Endometrium (tissue), 2 donors: ENCODE measurements around the gene TBC1D30.
"Not testable (repeated sequence)": the region's sequence is repeated elsewhere in the genome, so short reads cannot be mapped to it uniquely, and the experiment has no call there.

Experiments
- FAIRE-seq: peaks from 2 replicates; lab custom pipeline; 2012; peaks lifted over from hg19 to GRCh38; lab: Jason Lieb, UNC
- donor health status: control.
- donor health status: control.

Gene TBC1D30, protein sequence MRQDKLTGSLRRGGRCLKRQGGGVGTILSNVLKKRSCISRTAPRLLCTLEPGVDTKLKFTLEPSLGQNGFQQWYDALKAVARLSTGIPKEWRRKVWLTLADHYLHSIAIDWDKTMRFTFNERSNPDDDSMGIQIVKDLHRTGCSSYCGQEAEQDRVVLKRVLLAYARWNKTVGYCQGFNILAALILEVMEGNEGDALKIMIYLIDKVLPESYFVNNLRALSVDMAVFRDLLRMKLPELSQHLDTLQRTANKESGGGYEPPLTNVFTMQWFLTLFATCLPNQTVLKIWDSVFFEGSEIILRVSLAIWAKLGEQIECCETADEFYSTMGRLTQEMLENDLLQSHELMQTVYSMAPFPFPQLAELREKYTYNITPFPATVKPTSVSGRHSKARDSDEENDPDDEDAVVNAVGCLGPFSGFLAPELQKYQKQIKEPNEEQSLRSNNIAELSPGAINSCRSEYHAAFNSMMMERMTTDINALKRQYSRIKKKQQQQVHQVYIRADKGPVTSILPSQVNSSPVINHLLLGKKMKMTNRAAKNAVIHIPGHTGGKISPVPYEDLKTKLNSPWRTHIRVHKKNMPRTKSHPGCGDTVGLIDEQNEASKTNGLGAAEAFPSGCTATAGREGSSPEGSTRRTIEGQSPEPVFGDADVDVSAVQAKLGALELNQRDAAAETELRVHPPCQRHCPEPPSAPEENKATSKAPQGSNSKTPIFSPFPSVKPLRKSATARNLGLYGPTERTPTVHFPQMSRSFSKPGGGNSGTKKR

DNA sequence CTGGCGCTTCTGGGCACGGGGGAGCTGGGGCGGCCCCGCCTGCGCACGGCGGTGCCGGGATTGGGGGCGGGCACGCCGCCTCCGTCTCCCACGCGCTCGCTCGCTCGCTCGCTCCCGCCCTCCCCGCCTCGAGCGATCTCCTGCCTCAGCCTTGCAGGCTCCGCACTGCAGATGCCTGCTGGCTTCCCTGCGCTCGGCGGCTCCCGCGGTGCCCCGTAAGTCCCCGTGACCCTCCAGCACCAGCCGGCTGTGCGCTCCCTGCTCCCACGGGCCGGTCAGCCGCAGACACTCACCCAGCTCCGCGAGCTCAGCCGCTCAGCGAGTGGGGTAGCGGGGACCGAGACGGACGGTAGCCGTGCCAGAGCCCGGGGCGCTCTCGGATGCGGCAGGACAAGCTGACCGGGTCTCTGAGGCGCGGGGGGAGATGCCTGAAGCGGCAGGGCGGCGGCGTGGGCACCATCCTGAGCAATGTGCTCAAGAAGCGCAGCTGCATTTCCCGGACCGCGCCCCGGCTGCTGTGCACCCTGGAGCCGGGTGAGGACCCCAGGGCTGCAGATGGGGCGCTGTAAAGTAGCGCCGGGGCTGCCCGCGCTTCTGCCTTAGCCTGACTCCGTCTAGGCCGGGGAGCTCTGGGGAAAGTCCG is at the start of gene TBC1D30:
TSS of gene TBC1D30 (plus strand) at position 148 of the 643 bp plus-strand sequence. CDS start at position 381, 233 bp downstream.
- no peak for FAIRE-seq

DNA sequence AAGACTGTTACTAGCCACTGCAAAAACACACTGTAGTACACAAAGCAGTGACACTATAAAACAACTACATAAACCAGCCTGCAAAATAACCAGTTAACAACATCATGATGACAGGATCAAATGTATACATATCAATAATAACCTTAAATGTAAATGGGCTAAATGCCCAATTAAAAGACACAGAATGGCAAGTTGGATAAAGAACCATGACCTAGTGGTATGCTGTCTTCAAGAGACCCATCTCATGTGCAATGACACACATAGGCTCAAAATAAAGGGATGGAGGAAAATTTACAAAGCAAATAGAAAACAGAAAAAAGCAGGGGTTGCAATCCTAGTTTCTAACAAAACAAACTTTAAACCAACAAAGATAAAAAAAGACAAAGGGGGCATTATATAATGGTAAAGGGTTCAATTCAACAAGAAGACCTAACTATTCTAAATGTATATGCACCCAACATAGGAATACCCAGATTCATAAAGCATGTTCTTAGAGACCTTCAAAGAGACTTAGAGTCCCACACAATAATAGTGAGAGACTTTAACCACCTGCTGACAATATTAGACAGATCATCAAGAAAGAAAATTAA is 49.2 kb upstream of the TBC1D30 start:
- FAIRE-seq, result not testable (repeated sequence)

DNA sequence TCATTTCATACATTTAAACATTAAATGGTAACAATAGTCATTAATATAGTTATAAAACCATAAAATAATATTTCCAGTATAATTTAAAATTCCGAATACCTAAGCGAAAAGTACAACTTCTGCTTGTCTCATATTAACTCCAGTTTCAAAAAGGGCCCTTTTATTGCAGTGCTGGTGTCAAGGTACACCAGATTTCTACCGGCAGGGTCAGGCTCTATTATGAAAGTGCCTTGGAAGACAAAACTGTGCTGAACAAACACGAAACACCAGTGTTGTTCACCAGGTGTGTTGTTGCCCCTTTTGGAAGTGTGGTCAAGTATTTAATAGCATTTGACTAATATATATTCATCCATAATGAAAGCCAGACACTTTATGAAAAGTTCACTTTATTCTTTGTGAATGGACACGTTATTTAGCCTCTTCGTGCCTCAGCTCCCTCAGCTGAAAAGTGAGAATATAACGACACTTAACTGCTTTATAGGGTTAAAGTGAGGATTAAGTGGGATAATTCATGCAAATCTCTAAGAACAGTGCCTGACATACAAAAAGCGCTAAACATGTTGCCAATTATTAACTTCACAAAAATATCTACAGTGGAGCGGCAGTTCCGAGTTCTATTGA is 45.0 kb upstream of the TBC1D30 start:
- no peak for FAIRE-seq

DNA sequence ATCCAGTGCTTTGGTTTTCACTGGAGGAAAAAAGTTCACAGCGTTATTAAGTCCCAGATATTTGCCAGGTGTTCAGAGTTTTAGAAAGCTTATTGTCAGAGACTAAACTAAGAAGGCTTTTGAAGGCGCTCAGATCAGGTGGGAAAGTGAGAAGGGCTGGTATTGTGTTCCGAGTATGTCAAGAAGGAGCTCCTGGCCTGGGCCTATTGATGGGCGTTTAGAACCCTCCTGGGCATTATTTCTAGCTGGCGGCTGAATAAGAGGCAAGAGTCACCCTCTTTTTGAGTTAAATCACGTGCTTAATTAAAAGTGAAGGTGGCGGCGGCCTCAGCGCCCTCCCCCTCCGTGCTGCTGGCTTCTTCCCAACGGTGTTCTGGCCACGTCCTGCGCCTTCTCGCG is 44.3 kb upstream of the TBC1D30 start:
- no peak for FAIRE-seq

DNA sequence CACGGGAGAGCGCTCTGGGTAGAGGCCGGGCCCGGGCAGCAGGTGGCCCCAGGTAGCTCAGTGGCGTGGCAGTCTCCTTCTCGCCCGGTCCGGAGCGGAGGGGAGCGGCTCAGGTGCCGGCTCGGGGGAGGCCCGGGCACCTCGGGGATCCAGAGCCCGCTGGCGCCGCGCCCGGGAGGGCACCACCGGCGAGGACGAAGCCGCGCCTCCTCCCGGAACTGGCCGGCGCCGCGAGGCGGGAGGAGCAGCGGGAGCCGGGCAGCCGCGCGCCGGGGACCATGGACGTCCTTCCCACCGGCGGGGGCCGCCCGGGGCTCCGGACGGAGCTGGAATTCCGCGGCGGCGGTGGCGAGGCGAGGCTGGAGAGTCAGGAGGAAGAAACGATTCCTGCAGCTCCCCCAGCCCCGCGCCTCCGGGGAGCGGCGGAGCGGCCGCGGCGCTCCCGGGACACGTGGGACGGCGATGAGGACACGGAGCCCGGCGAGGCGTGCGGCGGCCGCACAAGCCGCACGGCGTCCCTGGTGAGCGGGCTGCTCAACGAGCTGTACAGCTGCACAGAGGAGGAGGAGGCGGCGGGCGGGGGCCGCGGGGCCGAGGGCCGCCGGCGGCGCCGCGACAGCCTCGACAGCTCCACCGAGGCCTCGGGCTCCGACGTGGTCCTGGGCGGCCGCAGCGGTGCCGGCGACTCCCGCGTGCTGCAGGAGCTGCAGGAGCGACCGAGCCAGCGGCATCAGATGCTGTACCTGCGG is 43.7 kb upstream of the TBC1D30 start:
- FAIRE-seq, result no peak

DNA sequence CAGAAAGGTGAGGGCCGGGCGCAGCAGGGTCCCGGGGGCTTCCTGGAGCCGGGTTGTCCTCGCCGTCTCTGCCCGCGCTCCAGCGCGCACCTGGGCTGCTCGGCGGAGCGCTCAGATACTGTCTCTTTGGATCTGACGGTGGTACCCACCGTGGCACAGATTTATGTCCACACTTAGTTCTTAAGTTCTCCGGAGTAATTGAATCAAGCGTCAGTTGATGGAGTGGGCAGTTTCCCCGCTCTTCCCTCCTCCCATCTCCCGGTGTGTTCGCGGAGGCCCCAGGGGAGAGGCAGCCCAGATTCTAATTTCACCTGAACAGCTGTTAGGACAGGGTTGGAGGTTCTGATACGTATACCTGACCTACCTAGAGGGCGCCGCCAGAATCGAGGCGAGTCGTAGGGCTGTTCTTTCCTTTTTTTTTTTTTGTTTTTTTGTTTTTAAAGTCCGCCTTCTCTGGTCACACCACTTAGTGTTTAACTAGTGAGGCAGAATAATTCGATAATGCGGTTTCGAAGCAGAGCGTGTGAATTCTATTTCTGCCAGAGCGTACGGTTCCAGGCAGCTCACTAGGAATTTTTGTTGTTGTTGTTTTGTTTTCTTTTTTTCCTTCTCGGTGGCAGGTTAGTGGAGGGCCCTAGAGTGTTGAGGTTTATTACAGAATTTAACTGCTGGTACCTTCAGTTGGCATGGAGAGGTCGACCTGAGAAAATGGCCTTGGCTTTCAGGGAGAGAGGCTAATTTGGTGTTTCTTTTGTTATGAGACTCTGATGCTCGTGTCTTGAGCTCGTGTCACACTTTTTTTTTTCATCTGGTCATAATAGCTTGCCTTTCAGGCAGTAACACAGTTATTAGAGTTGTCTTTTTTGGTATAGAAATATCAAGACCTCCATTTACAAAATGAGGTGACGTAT is 42.9 kb upstream of the TBC1D30 start:
- FAIRE-seq, result no peak

DNA sequence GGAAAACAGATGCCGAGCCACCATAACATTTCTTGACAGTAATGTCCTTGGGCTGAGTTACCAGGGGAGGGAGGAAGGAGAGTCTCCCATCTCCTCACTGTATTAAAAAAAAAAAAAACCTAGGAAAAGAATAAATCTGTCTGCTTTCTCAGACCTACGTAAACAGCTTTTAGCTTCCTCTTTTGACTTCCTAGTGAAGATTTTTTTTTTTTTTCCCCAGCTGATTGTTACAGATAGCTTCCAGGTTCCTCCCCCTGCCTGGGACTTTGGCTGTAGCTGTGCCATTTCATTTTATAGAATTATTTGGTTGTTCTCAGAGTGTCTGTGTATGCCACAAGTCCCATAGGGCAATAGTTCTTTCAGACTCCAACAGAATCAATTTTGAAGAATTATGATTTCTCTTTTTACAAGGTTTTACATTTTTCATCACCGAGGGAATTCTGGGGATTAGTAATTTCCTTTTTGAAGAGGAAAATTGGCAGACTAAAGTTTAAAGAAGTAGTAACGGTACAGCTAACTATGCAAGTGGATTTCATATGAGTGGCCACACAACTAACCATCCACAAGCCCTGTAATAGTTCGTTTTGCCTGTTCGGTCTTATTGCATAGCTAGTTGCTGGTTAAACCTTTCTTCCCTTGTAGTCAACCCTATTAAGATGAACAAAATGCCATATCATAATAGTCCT is 42.1 kb upstream of the TBC1D30 start:
- FAIRE-seq, result no peak

DNA sequence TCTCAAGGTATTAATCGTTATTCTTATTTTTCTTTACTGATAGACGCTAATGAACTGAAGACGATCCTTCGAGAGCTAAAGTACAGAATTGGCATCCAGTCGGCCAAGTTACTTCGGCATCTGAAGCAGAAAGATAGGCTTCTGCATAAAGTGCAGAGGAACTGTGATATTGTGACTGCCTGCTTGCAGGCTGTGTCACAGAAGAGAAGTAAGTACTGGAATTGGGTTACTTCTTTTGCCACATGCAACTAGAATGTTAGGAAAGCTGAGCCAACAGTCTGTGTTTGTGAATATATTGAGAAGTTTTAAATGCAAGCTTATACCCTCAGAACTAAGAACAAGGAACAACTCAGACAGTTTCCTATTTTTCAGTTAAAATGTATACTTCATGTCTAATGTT is 38.6 kb upstream of the TBC1D30 start:
- no peak for FAIRE-seq

DNA sequence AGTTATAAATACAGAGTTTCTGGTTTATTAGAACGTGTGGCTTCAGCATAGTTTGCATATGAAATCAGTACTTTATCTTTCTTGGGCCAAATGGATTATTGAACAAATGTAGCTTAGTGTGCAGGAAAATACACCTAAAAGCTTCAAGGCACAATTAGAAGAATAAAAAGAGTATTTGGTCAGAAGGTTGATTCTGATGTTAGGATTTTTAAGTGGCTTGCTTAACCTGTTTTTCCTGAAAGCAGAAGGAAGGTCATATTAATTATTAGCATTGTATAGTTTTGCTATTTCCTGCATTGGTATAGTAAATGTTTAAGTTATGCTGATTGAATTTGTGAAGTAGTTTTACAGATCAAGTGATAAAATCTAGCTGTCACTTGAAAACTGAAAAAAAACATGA is 34.3 kb upstream of the TBC1D30 start:
- FAIRE-seq, result peak; percentile 8

DNA sequence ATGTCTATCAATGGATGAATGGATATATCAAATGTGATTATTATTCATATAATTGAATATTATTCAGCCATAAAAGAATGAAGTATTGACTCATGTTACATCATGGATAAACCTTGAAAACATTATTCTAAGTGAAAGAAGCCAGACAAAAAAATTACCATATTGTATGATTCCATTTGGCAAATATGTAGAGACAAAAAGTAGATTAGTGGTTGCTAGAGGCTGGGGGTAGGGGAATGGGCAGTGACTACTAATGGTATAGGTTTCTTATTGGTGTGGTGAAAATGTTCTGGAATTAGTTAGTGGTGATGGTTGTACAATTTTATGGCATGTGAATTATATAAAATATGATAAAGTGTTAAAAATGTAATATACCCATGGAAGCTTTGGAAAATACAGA is 33.4 kb upstream of the TBC1D30 start:
- peak; percentile 61 for FAIRE-seq

DNA sequence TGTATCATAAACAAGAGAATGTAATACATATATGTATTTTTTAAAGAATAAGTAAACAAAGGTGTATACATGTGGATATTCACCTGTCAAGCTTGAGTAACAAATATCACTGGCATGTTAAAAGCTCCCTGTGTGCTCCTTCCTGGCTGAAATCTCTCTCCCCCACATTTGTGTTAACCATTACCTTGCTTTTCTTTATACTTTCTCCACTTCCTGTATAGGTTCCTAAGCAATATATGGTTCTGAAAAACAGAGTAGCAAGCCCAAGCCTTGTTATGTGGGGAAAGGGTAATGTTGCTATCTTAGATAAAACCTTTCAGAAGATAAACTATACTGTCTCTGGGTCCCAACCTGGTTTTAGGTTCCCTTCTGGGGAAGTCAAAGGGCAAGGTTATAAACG is 32.3 kb upstream of the TBC1D30 start:
- no peak for FAIRE-seq

DNA sequence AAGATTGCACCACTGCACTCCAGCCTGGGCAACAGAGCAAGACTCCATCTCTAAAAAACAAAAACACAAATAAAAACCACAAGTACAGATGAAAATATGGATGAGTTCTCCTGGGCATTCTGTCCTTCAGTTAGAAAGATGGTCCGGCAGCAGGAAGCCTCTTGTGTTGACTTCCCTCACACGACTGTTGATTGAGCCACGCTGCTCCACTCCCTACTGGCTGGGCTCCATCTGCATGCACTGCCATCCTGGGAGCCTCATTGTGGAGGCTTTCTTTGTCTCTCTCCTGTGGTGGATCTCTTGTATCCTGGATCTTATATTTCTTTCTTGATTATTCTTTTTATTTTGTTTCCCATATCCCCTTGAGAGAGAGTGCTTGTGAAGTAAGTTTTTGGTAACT is 30.8 kb upstream of the TBC1D30 start:
- FAIRE-seq, result no peak

DNA sequence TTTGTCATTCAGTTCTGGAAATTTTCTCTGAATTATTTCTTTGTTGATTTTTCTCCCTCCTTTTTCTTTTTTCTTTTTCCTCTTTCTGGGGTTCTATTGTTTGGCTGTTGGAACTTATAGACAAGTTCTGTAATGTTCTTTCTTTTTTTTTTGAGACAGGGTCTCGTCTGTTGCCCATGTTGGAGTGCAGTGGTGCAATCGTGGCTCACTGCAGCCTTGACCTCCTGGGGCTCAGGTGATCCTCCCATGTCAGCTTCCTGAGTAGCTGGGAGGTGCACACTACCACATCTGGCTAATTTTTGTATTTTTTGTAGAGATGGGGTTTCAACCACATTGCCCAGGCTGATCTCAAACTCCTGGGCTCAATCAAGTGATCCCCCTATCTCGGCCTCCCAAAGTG is 30.1 kb upstream of the TBC1D30 start:
- no peak for FAIRE-seq

DNA sequence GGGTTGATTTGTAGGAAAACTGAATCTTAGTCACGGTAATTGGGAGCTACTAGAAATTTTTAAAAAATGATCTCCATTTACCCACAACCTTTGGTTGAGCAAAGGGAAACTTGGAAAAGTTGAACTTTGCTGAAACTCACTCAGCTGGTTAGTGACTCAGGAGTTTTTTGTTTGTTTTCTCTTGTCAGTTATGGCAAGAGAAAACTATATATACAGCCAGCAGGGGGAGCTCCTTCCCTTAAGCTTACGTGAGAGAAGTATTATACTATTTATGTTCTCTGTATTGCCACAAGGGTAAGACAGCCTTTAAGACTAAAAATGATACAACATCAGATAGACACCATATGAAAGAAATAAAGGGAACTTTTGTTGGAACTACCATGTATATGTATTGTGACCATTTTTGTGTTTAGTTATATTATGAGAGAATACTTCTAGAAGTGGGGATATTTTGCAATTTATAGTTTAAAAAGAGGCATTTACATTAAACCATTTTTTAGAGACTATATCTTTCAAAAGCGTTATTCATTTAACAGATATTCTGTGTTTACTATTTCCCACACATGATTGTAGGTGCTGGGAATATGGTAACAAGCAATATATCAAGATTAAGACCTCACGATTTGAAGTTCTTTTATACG is 28.1 kb upstream of the TBC1D30 start:
- peak; percentile 79 for FAIRE-seq

DNA sequence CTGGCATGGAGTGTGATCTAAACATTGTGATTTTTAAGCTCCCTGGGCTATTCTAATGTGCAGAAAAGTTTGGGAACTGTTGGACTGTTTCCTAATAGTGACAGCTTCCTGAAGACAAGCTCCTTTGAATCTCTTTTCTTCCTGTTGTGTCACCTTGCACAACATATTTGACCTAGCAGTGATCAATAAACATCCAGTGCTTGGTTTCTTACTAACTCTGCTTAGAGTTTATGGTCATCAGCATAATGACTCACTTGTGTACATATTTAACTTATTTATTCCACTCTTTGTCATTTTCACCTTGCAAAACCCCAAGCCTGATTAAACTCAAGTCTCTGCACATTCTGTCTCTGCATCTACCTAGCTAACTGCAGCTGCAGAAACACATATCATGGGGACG is 27.3 kb upstream of the TBC1D30 start:
- FAIRE-seq, result no peak

DNA sequence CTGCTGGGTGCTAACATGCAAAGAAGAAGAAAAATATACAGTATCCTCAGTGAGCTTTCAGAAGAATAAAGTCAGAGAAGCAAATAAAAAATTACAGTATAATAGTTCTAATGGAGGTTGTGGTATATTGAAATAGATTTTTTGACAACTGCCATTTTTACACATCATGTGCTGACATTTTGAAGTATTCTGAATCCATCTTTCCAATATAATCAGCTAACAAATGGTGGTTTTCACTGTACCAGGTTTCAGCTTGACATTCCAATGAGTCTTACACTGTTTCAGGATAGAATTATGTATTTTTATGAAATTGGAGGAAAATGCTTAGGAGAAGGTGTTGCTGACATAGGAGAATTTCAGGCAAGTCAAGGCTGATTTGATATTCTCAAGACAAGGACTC is 26.3 kb upstream of the TBC1D30 start:
- FAIRE-seq, result no peak

DNA sequence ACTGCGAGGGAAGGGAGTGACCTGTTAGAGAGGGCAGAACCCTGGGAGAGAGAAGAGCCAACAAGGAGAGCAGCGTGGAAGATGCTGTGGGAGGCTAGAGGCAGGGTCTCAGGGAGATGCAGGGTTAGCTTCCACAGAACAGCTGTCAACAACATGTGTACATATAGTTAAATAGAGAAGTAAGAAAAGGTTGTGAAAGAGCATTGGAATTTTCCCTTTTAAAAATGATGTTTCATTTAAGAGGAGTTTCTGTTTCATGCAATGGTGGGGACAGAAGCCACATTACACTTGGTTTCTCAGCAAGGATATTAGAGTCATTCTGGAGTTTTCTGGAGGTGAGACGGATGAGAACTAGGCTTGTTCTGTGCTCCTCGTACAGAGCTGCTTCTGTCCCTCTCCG is 23.8 kb upstream of the TBC1D30 start:
- FAIRE-seq, result no peak

DNA sequence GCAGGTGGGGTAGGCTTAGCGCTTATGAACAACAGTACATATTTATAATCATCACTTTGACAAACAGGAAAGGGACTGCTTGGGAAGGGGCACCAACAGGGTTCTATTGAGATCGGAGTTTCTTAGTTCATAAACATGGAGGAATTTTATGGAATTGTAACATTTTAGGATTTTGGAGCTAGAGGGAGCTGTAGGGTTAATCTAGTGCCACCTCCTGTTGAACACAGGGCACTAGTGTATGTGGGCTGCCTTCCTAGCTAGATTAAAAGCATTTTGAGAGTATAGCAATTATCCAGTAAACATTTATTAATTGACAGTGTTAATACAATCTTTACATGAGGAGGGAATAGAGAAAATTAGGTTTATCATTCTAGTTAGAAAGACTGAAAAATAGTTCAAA is 23.1 kb upstream of the TBC1D30 start:
- no peak for FAIRE-seq

DNA sequence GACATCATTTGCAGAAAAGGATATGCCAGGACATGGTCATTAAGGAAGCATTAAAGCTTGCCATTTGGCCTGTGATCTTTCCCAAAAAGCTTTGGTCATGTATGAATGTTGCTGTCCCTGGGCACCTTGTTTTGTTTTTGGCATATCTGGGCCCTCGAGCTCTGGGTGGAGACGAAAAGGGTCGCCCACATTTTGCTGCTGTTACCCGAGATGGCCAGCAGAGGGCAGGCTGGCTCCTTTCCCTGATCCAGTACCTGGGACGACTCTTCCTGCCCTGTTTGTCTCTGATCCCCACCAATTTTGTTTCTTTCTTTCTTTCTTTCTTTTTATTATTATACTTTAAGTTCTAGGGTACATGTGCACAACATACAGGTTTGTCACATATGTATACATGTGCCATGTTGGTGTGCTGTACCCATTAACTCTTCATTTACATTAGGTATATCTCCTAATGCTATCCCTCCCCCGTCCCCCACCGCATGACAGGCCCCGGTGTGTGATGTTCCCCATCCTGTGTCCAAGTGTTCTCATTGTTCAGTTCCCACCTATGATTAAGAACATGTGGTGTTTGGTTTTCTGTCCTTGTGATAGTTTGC is 22.2 kb upstream of the TBC1D30 start:
- not testable (repeated sequence) for FAIRE-seq
